HFFc6 (cell line): ENCODE data around the gene STEAP4. TPM values are rescaled to one million over a fixed set of nuclear protein-coding genes. Genes with fewer than 3 reads are reported as not detected.

Experiments used
- DNase-seq: peaks from one replicate; pipeline ENCODE4 v3.0.0-alpha.2; 2018
- H3K27ac Mint-ChIP-seq: 2 replicates; pipeline ENCODE4 v1.8.0; 2020; ENCODE audit warnings: mild to moderate bottlenecking, mixed read lengths
- H3K27me3 Mint-ChIP-seq: 2 replicates; pipeline ENCODE4 v1.8.0; 2021; ENCODE audit warnings: mild to moderate bottlenecking, moderate library complexity, mixed read lengths; ENCODE audit not compliant: insufficient read depth
- H3K36me3 Mint-ChIP-seq: 2 replicates; pipeline ENCODE4 v1.8.0; 2021; ENCODE audit warnings: low read depth, mixed read lengths
- H3K4me1 Mint-ChIP-seq: 2 replicates; pipeline ENCODE4 v1.8.0; 2020; ENCODE audit warnings: low read depth, mixed read lengths
- H3K4me3 Mint-ChIP-seq: 2 replicates; pipeline ENCODE4 v1.8.0; 2020; ENCODE audit warnings: mild to moderate bottlenecking, moderate library complexity, mixed read lengths
- H3K9me3 Mint-ChIP-seq: 2 replicates; pipeline ENCODE4 v1.8.0; 2020; ENCODE audit warnings: mild to moderate bottlenecking, mixed read lengths
- CTCF ChIP-seq: fragments of 200-600 bp; sonication (generic); IDR thresholded peaks from 2 replicates; pipeline ENCODE4 v1.5.0; 2021; ENCODE audit warnings: antibody characterized with exemption, mild to moderate bottlenecking
- total RNA-seq, 6 experiments: library from RNA; stranded (reverse); fragmentation: NEBNext Ultra II Directional; extraction: Animal tissue kit (Norgen Biotek cat#: 25700); gene quantifications; 2 replicates in 1 of 6; 3 replicates in 5 of 6; pipeline ENCODE4 v1.2.3, GENCODE V29; 2021

Gene STEAP4
- total RNA-seq, 6 experiments from 2014 or later, result not detected

GRCh38 chr7:88337572-88337971 lies 30.9 kb upstream of the STEAP4 start:
- Mint-ChIP-seq H3K36me3 (no peaks in the 10 kb centered on the region), H3K9me3 (peaks cover under 1% of the 10 kb centered on the region; the same call in 1 of the 2 replicates), H3K27ac (no peak overlapping the region), H3K4me3 (no peak overlapping the region), H3K4me1 (no peaks in the 10 kb centered on the region), H3K27me3 (no peaks in the 10 kb centered on the region)
- no peak for TF ChIP-seq CTCF
- DNase-seq, result peak; percentile 1

- no peaks in the 10 kb centered on the region for H3K36me3 Mint-ChIP-seq
- no peak for TF ChIP-seq CTCF
- no peak for DNase-seq
Measured at GRCh38 chr7:88331322-88331721, 24.6 kb upstream of the STEAP4 start.

GRCh38 chr7:88329532-88330463 lies 23.1 kb upstream of the STEAP4 start:
- Mint-ChIP-seq H3K4me1 (no peaks in the 10 kb centered on the region), H3K4me3 (no peak overlapping the region)

More at GRCh38 chr7:88331322-88331721, 24.6 kb upstream of the STEAP4 start:
- H3K27ac Mint-ChIP-seq, result no peak overlapping the region
- H3K9me3 Mint-ChIP-seq, result peaks cover 9% of the 10 kb centered on the region
- H3K4me3 Mint-ChIP-seq, result no peak overlapping the region
- H3K27me3 Mint-ChIP-seq, result no peaks in the 10 kb centered on the region
- no peaks in the 10 kb centered on the region for H3K4me1 Mint-ChIP-seq

GRCh38 chr7:88328787-88329186 lies 22.1 kb upstream of the STEAP4 start:
- H3K4me1 Mint-ChIP-seq, result no peaks in the 10 kb centered on the region
- H3K9me3 Mint-ChIP-seq, result peaks cover 17% of the 10 kb centered on the region
- H3K4me3 Mint-ChIP-seq, result no peak overlapping the region
- no peak overlapping the region for H3K27ac Mint-ChIP-seq
- DNase-seq, result no peak
- H3K36me3 Mint-ChIP-seq, result no peaks in the 10 kb centered on the region
- TF ChIP-seq CTCF, result no peak
- H3K27me3 Mint-ChIP-seq, result no peaks in the 10 kb centered on the region

More at GRCh38 chr7:88329532-88330463, 23.1 kb upstream of the STEAP4 start:
- DNase-seq, result no peak
- Mint-ChIP-seq H3K27ac (no peak overlapping the region), H3K36me3 (no peaks in the 10 kb centered on the region), H3K27me3 (no peaks in the 10 kb centered on the region), H3K9me3 (peaks cover 10% of the 10 kb centered on the region)
- no peak for TF ChIP-seq CTCF

GRCh38 chr7:88324699-88325098 lies 18.0 kb upstream of the STEAP4 start:
- Mint-ChIP-seq H3K27me3 (no peaks in the 10 kb centered on the region), H3K4me3 (no peak overlapping the region), H3K4me1 (no peaks in the 10 kb centered on the region), H3K27ac (no peak overlapping the region), H3K36me3 (no peaks in the 10 kb centered on the region), H3K9me3 (peaks cover 11% of the 10 kb centered on the region)
- TF ChIP-seq CTCF, result no peak
- no peak for DNase-seq
